Hepatocyte (in vitro differentiated cells): ENCODE data around the gene JCHAIN.

Source experiments
- CTCF ChIP-seq: fragments of 200-600 bp; sonication (generic); IDR thresholded peaks from 2 replicates; pipeline ENCODE4 v1.5.1; 2016; ENCODE audit warnings: antibody characterized with exemption, mild to moderate bottlenecking; ENCODE audit not compliant: poor library complexity
- EZH2 ChIP-seq: fragments of 200-600 bp; sonication (generic); IDR thresholded peaks from 2 replicates; pipeline ENCODE4 v1.6.1; 2016; ENCODE audit warnings: antibody characterized with exemption, mild to moderate bottlenecking, borderline replicate concordance

DNA sequence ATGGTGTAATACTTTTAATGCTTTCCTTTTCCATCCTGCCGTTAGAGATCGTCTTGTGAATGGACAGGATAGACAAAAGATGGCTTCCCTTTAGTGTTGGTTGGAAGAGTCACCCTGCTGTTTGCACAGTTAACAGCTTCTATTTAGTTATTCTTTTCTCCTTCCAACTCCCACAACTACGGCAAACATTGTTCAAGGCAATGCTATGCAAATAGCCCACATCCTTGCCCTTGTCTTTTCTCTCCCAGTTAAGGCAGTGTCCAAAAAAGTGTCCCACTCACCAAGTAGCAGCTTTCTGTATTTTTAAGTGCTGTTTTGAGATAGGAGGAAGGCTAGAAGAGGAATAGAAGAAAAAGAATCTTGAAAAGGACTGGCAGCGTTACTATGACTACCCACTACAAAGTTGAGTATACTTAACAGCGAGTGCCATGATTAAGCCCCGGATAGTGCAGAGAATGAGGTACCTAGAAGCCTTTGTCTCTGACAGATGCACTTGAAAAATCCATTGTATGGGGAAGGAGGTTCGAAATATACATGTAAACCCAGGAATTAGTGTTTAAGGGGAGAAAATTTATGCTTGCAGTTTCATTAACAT, 43.4 kb upstream of the JCHAIN start:
- TF ChIP-seq CTCF (no peak), EZH2 (no peak)
